ENCODE measurements around the gene DNAJB9.
"Not testable (repeated sequence)": the region's sequence is repeated elsewhere in the genome, so short reads cannot be mapped to it uniquely, and the experiment has no call there.

Gene DNAJB9

GRCh38 chr7:108537229-108537628, 32.4 kb upstream of the DNAJB9 start:
- no peak for TF ChIP-seq EZH2 (IDR thresholded peaks at IDR 0.05; ENCODE audit: borderline replicate concordance, low read depth, low read length, severe bottlenecking)
- TF ChIP-seq CTCF (IDR thresholded peaks at IDR 0.05; ENCODE audit: borderline replicate concordance, extremely low read depth, low read length, poor library complexity, severe bottlenecking), result no peak
- no peak overlapping the region for H3K4me2 ChIP-seq (ENCODE audit: insufficient read depth, low read length)
- H3K9ac ChIP-seq (ENCODE audit: low read depth, low read length), result no peak overlapping the region
- no peak for DNase-seq
- no peak for ATAC-seq (ENCODE audit: insufficient read depth, low read depth)
- no peaks in the 10 kb centered on the region for H3K79me2 ChIP-seq (ENCODE audit: insufficient read depth, low read length)
- no peak overlapping the region for H2AFZ ChIP-seq (ENCODE audit: low read depth, low read length)
- H3K27me3 ChIP-seq (ENCODE audit: insufficient read depth, low read length, poor library complexity), result no peaks in the 10 kb centered on the region
- no peaks in the 10 kb centered on the region for H3K4me1 ChIP-seq (ENCODE audit: insufficient read depth, low read length)
- no peaks in the 10 kb centered on the region for H3K36me3 ChIP-seq (ENCODE audit: insufficient read depth, low read length)
- H4K20me1 ChIP-seq (ENCODE audit: insufficient read depth, low read length), result no peaks in the 10 kb centered on the region
- no peaks in the 10 kb centered on the region for H3K9me3 ChIP-seq (ENCODE audit: insufficient read depth, low read length, severe bottlenecking)
- no peak overlapping the region for H3K27ac ChIP-seq (ENCODE audit: low read length)
- H3K4me3 ChIP-seq (ENCODE audit: low read depth in 1 of 2, low read length in 2 of 2), result no peak overlapping the region

- H3K9me3 ChIP-seq (ENCODE audit: insufficient read depth, low read length, severe bottlenecking); DNase-seq; H3K9ac ChIP-seq (ENCODE audit: low read depth, low read length); H3K4me1 ChIP-seq (ENCODE audit: insufficient read depth, low read length); H3K36me3 ChIP-seq (ENCODE audit: insufficient read depth, low read length); H3K79me2 ChIP-seq (ENCODE audit: insufficient read depth, low read length); H3K27ac ChIP-seq (ENCODE audit: low read length); H3K27me3 ChIP-seq (ENCODE audit: insufficient read depth, low read length, poor library complexity); H3K4me3 ChIP-seq (ENCODE audit: low read depth in 1 of 2, low read length in 2 of 2); H4K20me1 ChIP-seq (ENCODE audit: insufficient read depth, low read length); H3K4me2 ChIP-seq (ENCODE audit: insufficient read depth, low read length); ATAC-seq (ENCODE audit: insufficient read depth, low read depth); H2AFZ ChIP-seq (ENCODE audit: low read depth, low read length): not testable (repeated sequence)
These were observed 31.4 kb upstream of the DNAJB9 start for GRCh38 chr7:108538236-108538635.

GRCh38 chr7:108538685-108539084, 31.0 kb upstream of the DNAJB9 start:
- not testable (repeated sequence) for DNase-seq; H3K79me2 ChIP-seq (ENCODE audit: insufficient read depth, low read length); H3K4me1 ChIP-seq (ENCODE audit: insufficient read depth, low read length); H2AFZ ChIP-seq (ENCODE audit: low read depth, low read length); H3K4me2 ChIP-seq (ENCODE audit: insufficient read depth, low read length); H3K4me3 ChIP-seq (ENCODE audit: low read depth in 1 of 2, low read length in 2 of 2); H3K27me3 ChIP-seq (ENCODE audit: insufficient read depth, low read length, poor library complexity); H4K20me1 ChIP-seq (ENCODE audit: insufficient read depth, low read length); H3K36me3 ChIP-seq (ENCODE audit: insufficient read depth, low read length); H3K9me3 ChIP-seq (ENCODE audit: insufficient read depth, low read length, severe bottlenecking); ATAC-seq (ENCODE audit: insufficient read depth, low read depth); H3K9ac ChIP-seq (ENCODE audit: low read depth, low read length); H3K27ac ChIP-seq (ENCODE audit: low read length)

- no peaks in the 10 kb centered on the region for H3K36me3 ChIP-seq (ENCODE audit: insufficient read depth, low read length)
- no peak for DNase-seq
- no peak overlapping the region for H3K9ac ChIP-seq (ENCODE audit: low read depth, low read length)
- no peaks in the 10 kb centered on the region for H3K79me2 ChIP-seq (ENCODE audit: insufficient read depth, low read length)
- TF ChIP-seq EZH2 (IDR thresholded peaks at IDR 0.05; ENCODE audit: borderline replicate concordance, low read depth, low read length, severe bottlenecking), result no peak
- TF ChIP-seq CTCF (IDR thresholded peaks at IDR 0.05; ENCODE audit: borderline replicate concordance, extremely low read depth, low read length, poor library complexity, severe bottlenecking), result no peak
- no peak overlapping the region for H3K4me2 ChIP-seq (ENCODE audit: insufficient read depth, low read length)
- no peak for ATAC-seq (ENCODE audit: insufficient read depth, low read depth)
- H3K4me3 ChIP-seq (ENCODE audit: low read depth in 1 of 2, low read length in 2 of 2), result no peak overlapping the region
- no peak overlapping the region for H3K27ac ChIP-seq (ENCODE audit: low read length)
- no peaks in the 10 kb centered on the region for H3K4me1 ChIP-seq (ENCODE audit: insufficient read depth, low read length)
- no peaks in the 10 kb centered on the region for H4K20me1 ChIP-seq (ENCODE audit: insufficient read depth, low read length)
- no peak overlapping the region for H2AFZ ChIP-seq (ENCODE audit: low read depth, low read length)
- no peaks in the 10 kb centered on the region for H3K9me3 ChIP-seq (ENCODE audit: insufficient read depth, low read length, severe bottlenecking)
- H3K27me3 ChIP-seq (ENCODE audit: insufficient read depth, low read length, poor library complexity), result no peaks in the 10 kb centered on the region
These were observed 28.2 kb upstream of the DNAJB9 start for GRCh38 chr7:108541478-108541877.

GRCh38 chr7:108548141-108548896, 21.4 kb upstream of the DNAJB9 start:
- not testable (repeated sequence) for H3K9ac ChIP-seq (ENCODE audit: low read depth, low read length); H3K4me3 ChIP-seq (ENCODE audit: low read depth in 1 of 2, low read length in 2 of 2); H3K4me2 ChIP-seq (ENCODE audit: insufficient read depth, low read length); H3K27me3 ChIP-seq (ENCODE audit: insufficient read depth, low read length, poor library complexity); H3K79me2 ChIP-seq (ENCODE audit: insufficient read depth, low read length); H3K36me3 ChIP-seq (ENCODE audit: insufficient read depth, low read length); H3K27ac ChIP-seq (ENCODE audit: low read length); DNase-seq; H4K20me1 ChIP-seq (ENCODE audit: insufficient read depth, low read length); ATAC-seq (ENCODE audit: insufficient read depth, low read depth); H3K4me1 ChIP-seq (ENCODE audit: insufficient read depth, low read length); H2AFZ ChIP-seq (ENCODE audit: low read depth, low read length); H3K9me3 ChIP-seq (ENCODE audit: insufficient read depth, low read length, severe bottlenecking)

- H3K4me2 ChIP-seq (ENCODE audit: insufficient read depth, low read length); H2AFZ ChIP-seq (ENCODE audit: low read depth, low read length); H3K4me1 ChIP-seq (ENCODE audit: insufficient read depth, low read length); H3K27ac ChIP-seq (ENCODE audit: low read length); H3K36me3 ChIP-seq (ENCODE audit: insufficient read depth, low read length); DNase-seq; H3K79me2 ChIP-seq (ENCODE audit: insufficient read depth, low read length); H4K20me1 ChIP-seq (ENCODE audit: insufficient read depth, low read length); ATAC-seq (ENCODE audit: insufficient read depth, low read depth); H3K9ac ChIP-seq (ENCODE audit: low read depth, low read length); H3K4me3 ChIP-seq (ENCODE audit: low read depth in 1 of 2, low read length in 2 of 2); H3K27me3 ChIP-seq (ENCODE audit: insufficient read depth, low read length, poor library complexity): not testable (repeated sequence)
- peaks cover 22% of the 10 kb centered on the region for H3K9me3 ChIP-seq (ENCODE audit: insufficient read depth, low read length, severe bottlenecking)
These were observed 13.0 kb upstream of the DNAJB9 start for GRCh38 chr7:108556665-108557064.
